ENCODE measurements around the gene WFDC9.
"Not testable (repeated sequence)": the region's sequence is repeated elsewhere in the genome, so short reads cannot be mapped to it uniquely, and the experiment has no call there.

DNA sequence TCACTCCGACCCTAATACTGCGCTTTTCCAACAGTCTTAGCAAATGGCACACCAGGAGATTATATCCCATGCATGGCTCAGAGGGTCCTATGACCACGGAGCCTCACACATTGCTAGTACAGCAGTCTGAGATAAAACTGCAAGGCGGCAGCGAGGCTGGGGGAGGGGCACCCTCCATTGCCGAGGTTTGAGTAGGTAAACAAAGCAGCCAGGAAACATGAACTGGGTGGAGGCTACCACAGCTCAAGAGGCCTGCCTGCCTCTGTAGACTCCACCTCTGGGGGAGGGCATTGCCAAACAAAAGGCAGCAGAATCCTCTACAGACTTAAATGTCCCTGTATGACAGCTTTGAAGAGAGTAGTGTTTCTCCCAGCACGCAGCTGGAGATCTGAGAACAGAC, 20.6 kb upstream of the WFDC9 start:
- TF ChIP-seq EZH2phosphoT487 (IDR thresholded peaks at IDR 0.05; ENCODE audit: borderline replicate concordance, low read depth, low read length) = not testable (repeated sequence)
- TF ChIP-seq, protein P1, sequence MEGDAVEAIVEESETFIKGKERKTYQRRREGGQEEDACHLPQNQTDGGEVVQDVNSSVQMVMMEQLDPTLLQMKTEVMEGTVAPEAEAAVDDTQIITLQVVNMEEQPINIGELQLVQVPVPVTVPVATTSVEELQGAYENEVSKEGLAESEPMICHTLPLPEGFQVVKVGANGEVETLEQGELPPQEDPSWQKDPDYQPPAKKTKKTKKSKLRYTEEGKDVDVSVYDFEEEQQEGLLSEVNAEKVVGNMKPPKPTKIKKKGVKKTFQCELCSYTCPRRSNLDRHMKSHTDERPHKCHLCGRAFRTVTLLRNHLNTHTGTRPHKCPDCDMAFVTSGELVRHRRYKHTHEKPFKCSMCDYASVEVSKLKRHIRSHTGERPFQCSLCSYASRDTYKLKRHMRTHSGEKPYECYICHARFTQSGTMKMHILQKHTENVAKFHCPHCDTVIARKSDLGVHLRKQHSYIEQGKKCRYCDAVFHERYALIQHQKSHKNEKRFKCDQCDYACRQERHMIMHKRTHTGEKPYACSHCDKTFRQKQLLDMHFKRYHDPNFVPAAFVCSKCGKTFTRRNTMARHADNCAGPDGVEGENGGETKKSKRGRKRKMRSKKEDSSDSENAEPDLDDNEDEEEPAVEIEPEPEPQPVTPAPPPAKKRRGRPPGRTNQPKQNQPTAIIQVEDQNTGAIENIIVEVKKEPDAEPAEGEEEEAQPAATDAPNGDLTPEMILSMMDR (conservative IDR thresholded peaks at IDR 0.05; ENCODE audit: low read length) = not testable (repeated sequence)
